8988T (cell line): ENCODE data around the gene NSMCE4A.
"Not testable (repeated sequence)": the region's sequence is repeated elsewhere in the genome, so short reads cannot be mapped to it uniquely, and the experiment has no call there.

Experiments
- DNase-seq: peaks from one replicate; pipeline ENCODE4 v3.0.0; 2011

Gene NSMCE4A

GRCh38 chr10:121974535-121975294, at the start of gene NSMCE4A:
TSS of gene NSMCE4A (minus strand) at chr10:121975217. CDS start at chr10:121975165, 52 bp downstream.
- peak; percentile 91 for DNase-seq

- DNase-seq, result not testable (repeated sequence)
Observed at GRCh38 chr10:122023257-122023656, 48.2 kb upstream of the NSMCE4A start.

- DNase-seq, result no peak
Observed at GRCh38 chr10:122022276-122022675, 47.3 kb upstream of the NSMCE4A start.

- DNase-seq, result no peak
Observed at GRCh38 chr10:122021828-122022227, 46.8 kb upstream of the NSMCE4A start.

- DNase-seq, result no peak
Observed at GRCh38 chr10:122021379-122021778, 46.4 kb upstream of the NSMCE4A start.

GRCh38 chr10:122020226-122020625, 45.2 kb upstream of the NSMCE4A start:
- no peak for DNase-seq

GRCh38 chr10:122019414-122019975, 44.5 kb upstream of the NSMCE4A start:
- no peak for DNase-seq

- no peak for DNase-seq
Observed at GRCh38 chr10:122018951-122019413, 44.0 kb upstream of the NSMCE4A start.

- DNase-seq, result no peak
Observed at GRCh38 chr10:122018491-122018890, 43.5 kb upstream of the NSMCE4A start.

GRCh38 chr10:122017926-122018325, 42.9 kb upstream of the NSMCE4A start:
- DNase-seq, result not testable (repeated sequence)

- no peak for DNase-seq
Observed at GRCh38 chr10:122014652-122015248, 39.7 kb upstream of the NSMCE4A start.

GRCh38 chr10:122013311-122013780, 38.3 kb upstream of the NSMCE4A start:
- no peak for DNase-seq

GRCh38 chr10:122012731-122013130, 37.7 kb upstream of the NSMCE4A start:
- DNase-seq, result no peak

GRCh38 chr10:122010405-122011050, 35.5 kb upstream of the NSMCE4A start:
- DNase-seq, result no peak

GRCh38 chr10:122007415-122007814, 32.4 kb upstream of the NSMCE4A start:
- no peak for DNase-seq

GRCh38 chr10:122001698-122002097, 26.7 kb upstream of the NSMCE4A start:
- no peak for DNase-seq

GRCh38 chr10:121999301-121999700, 24.3 kb upstream of the NSMCE4A start:
- no peak for DNase-seq

- DNase-seq, result no peak
Observed at GRCh38 chr10:121998462-121998861, 23.4 kb upstream of the NSMCE4A start.

- DNase-seq, result no peak
Observed at GRCh38 chr10:121994429-121994941, 19.5 kb upstream of the NSMCE4A start.

- not testable (repeated sequence) for DNase-seq
Observed at GRCh38 chr10:121991727-121992126, 16.7 kb upstream of the NSMCE4A start.

- DNase-seq, result no peak
Observed at GRCh38 chr10:121990015-121990677, 15.1 kb upstream of the NSMCE4A start.
